GM20431 (cell line): ENCODE results near the gene BCAS3.

Experiments
- in situ Hi-C: fragments of 300-500 bp; cut with MseI, MboI; formaldehyde crosslinking; loops from one replicate; pipeline ENCODE4 v1.15.0; 2020; ENCODE audit warnings: low sequenced_read_pairs; ENCODE audit not compliant: unreplicated experiment

The BCAS3 gene

GRCh38 chr17:61076621-61077031 is 399.0 kb downstream of the BCAS3 start:
- in situ Hi-C loops = no loop called here

GRCh38 chr17:61081959-61082358 is 404.3 kb downstream of the BCAS3 start:
- in situ Hi-C loops = no loop called here

GRCh38 chr17:61084260-61084659 is 406.6 kb downstream of the BCAS3 start:
- in situ Hi-C loops = no loop called here

- in situ Hi-C loops = no loop called here
Measured at GRCh38 chr17:61087024-61087423, 409.4 kb downstream of the BCAS3 start.

GRCh38 chr17:61088556-61088955 is 410.9 kb downstream of the BCAS3 start:
- in situ Hi-C loops = no loop called here

- in situ Hi-C loops = no loop called here
Measured at GRCh38 chr17:61091096-61091495, 413.4 kb downstream of the BCAS3 start.

GRCh38 chr17:61097781-61098180 is 420.1 kb downstream of the BCAS3 start:
- in situ Hi-C loops = no loop called here

- in situ Hi-C loops = no loop called here
Measured at GRCh38 chr17:61106354-61106753, 428.7 kb downstream of the BCAS3 start.

GRCh38 chr17:61116577-61116976 is 438.9 kb downstream of the BCAS3 start:
- in situ Hi-C loops = no loop called here

- in situ Hi-C loops = no loop called here
Measured at GRCh38 chr17:61117983-61118382, 440.3 kb downstream of the BCAS3 start.

GRCh38 chr17:61118871-61119270 is 441.2 kb downstream of the BCAS3 start:
- in situ Hi-C loops = no loop called here

GRCh38 chr17:61122326-61122913 is 444.8 kb downstream of the BCAS3 start:
- in situ Hi-C loops = no loop called here

GRCh38 chr17:61124562-61124961 is 446.9 kb downstream of the BCAS3 start:
- in situ Hi-C loops = no loop called here

GRCh38 chr17:61126473-61127249 is 449.0 kb downstream of the BCAS3 start:
- in situ Hi-C loops = no loop called here

GRCh38 chr17:61127960-61128359 is 450.3 kb downstream of the BCAS3 start:
- in situ Hi-C loops = no loop called here

- in situ Hi-C loops = no loop called here
Measured at GRCh38 chr17:61128661-61129115, 451.0 kb downstream of the BCAS3 start.

GRCh38 chr17:61129267-61130254 is 451.9 kb downstream of the BCAS3 start:
- in situ Hi-C loops = no loop called here

GRCh38 chr17:61130330-61130729 is 452.7 kb downstream of the BCAS3 start:
- in situ Hi-C loops = no loop called here

GRCh38 chr17:61131585-61131984 is 453.9 kb downstream of the BCAS3 start:
- in situ Hi-C loops = no loop called here

GRCh38 chr17:61132524-61132923 is 454.9 kb downstream of the BCAS3 start:
- in situ Hi-C loops = no loop called here

GRCh38 chr17:61133853-61134252 is 456.2 kb downstream of the BCAS3 start:
- in situ Hi-C loops = no loop called here
